ENCODE measurements around the gene SPATS2L. TPM values are rescaled to one million over a fixed set of nuclear protein-coding genes. Genes with fewer than 3 reads are reported as not detected.
A peak's percentile ranks its signal among the peaks of the same experiment; 100 is the strongest.

SPATS2L gene
- total and polyA plus RNA-seq, 2 experiments from 2014 or later: 118 to 154 TPM

GRCh38 chr2:200360364-200360763 lies 53.9 kb downstream of the SPATS2L start:
- DNase-seq (ENCODE audit: low spot score): peak; percentile 71

GRCh38 chr2:200362202-200362917 lies 55.9 kb downstream of the SPATS2L start:
- Histone ChIP-seq H3K9me2 (ENCODE audit: insufficient read depth) (no peaks in the 10 kb centered on the region), H3K4me1 (ENCODE audit: insufficient read depth) (peaks cover 69% of the 10 kb centered on the region), H3K36me3 (ENCODE audit: insufficient read depth) (no peaks in the 10 kb centered on the region), H3K4me3 (no peak overlapping the region), H3F3A (replicated peaks; ENCODE audit: low read depth) (no peaks in the 10 kb centered on the region), H3K27me3 (ENCODE audit: insufficient read depth) (no peaks in the 10 kb centered on the region), H3K27ac (ENCODE audit: low read depth) (no peak overlapping the region; the same call in 1 of the 2 replicates), H2AFZ (no peak overlapping the region), H3K79me2 (replicated peaks; ENCODE audit: insufficient read depth) (peaks cover 91% of the 10 kb centered on the region), H3K4me2 (no peak overlapping the region; the same call in 1 of the 2 replicates), H4K20me1 (replicated peaks; ENCODE audit: insufficient read depth) (no peaks in the 10 kb centered on the region)
- no peaks in the 10 kb centered on the region for H3K9me3 Mint-ChIP-seq
- H3K4me1 Mint-ChIP-seq: peaks cover 84% of the 10 kb centered on the region
- H3K27ac Mint-ChIP-seq: peak overlapping the region; percentile 83
- no peak overlapping the region; the same call in 2 of the 3 replicates for H3K4me3 Mint-ChIP-seq
- ATAC-seq (no peak), DNase-seq (ENCODE audit: low spot score) (no peak)
- peaks cover 5% of the 10 kb centered on the region; the same call in 1 of the 3 replicates for H3K36me3 Mint-ChIP-seq (ENCODE audit: low read depth)
- H3K27me3 Mint-ChIP-seq (ENCODE audit: insufficient read depth, low read depth, poor library complexity): peaks cover 8% of the 10 kb centered on the region
- TF ChIP-seq CTCF (conservative IDR thresholded peaks at IDR 0.05; ENCODE audit: low read depth in 2 of 2) (no peak), ZNF114 (CRISPR knock-in tag; IDR thresholded peaks at IDR 0.05) (no peak), ZNF462 (CRISPR knock-in tag; IDR thresholded peaks at IDR 0.05) (no peak), EZH2 (IDR thresholded peaks at IDR 0.05; ENCODE audit: low read depth, unreplicated experiment) (no peak), REST (IDR thresholded peaks at IDR 0.05; ENCODE audit: unreplicated experiment) (no peak), ZNF331 (CRISPR knock-in tag; IDR thresholded peaks at IDR 0.05; ENCODE audit: low read depth) (no peak), JUNB (IDR thresholded peaks at IDR 0.05; ENCODE audit: unreplicated experiment) (no peak)

More at GRCh38 chr2:200360364-200360763, 53.9 kb downstream of the SPATS2L start:
- Histone ChIP-seq H3K4me1 (ENCODE audit: insufficient read depth) (peaks cover 76% of the 10 kb centered on the region), H3K27ac (ENCODE audit: low read depth) (peak overlapping the region; percentile 68; the same call in 1 of the 2 replicates), H3F3A (replicated peaks; ENCODE audit: low read depth) (no peaks in the 10 kb centered on the region), H3K36me3 (ENCODE audit: insufficient read depth) (no peaks in the 10 kb centered on the region), H2AFZ (no peak overlapping the region), H3K27me3 (ENCODE audit: insufficient read depth) (no peaks in the 10 kb centered on the region), H3K9me2 (ENCODE audit: insufficient read depth) (no peaks in the 10 kb centered on the region), H4K20me1 (replicated peaks; ENCODE audit: insufficient read depth) (no peaks in the 10 kb centered on the region), H3K4me2 (peak overlapping the region; percentile 52), H3K79me2 (replicated peaks; ENCODE audit: insufficient read depth) (peaks cover 92% of the 10 kb centered on the region), H3K4me3 (no peak overlapping the region)
- no peak for TF ChIP-seq STAT1 (IDR thresholded peaks at IDR 0.05; ENCODE audit: unreplicated experiment)
- TF ChIP-seq JUNB (IDR thresholded peaks at IDR 0.05; ENCODE audit: unreplicated experiment): no peak
- TF ChIP-seq EZH2 (IDR thresholded peaks at IDR 0.05; ENCODE audit: low read depth, unreplicated experiment): no peak
- peak; percentile 43; the same call in 1 of the 2 replicates for TF ChIP-seq POLR2AphosphoS5 (IDR thresholded peaks at IDR 0.05; ENCODE audit: low read depth)
- Mint-ChIP-seq H3K27me3 (ENCODE audit: insufficient read depth, low read depth, poor library complexity) (peaks cover 8% of the 10 kb centered on the region), H3K36me3 (ENCODE audit: low read depth) (peaks cover 5% of the 10 kb centered on the region; the same call in 1 of the 3 replicates), H3K4me3 (peak overlapping the region; percentile 43; the same call in 2 of the 3 replicates), H3K27ac (peak overlapping the region; percentile 66), H3K9me3 (no peaks in the 10 kb centered on the region), H3K4me1 (peaks cover 89% of the 10 kb centered on the region)
- peak; percentile 72 for ATAC-seq

All from GM23338 (cell line).